ENCODE results near the gene TIMM8A.
A peak's percentile ranks its signal among the peaks of the same experiment; 100 is the strongest.

DNA sequence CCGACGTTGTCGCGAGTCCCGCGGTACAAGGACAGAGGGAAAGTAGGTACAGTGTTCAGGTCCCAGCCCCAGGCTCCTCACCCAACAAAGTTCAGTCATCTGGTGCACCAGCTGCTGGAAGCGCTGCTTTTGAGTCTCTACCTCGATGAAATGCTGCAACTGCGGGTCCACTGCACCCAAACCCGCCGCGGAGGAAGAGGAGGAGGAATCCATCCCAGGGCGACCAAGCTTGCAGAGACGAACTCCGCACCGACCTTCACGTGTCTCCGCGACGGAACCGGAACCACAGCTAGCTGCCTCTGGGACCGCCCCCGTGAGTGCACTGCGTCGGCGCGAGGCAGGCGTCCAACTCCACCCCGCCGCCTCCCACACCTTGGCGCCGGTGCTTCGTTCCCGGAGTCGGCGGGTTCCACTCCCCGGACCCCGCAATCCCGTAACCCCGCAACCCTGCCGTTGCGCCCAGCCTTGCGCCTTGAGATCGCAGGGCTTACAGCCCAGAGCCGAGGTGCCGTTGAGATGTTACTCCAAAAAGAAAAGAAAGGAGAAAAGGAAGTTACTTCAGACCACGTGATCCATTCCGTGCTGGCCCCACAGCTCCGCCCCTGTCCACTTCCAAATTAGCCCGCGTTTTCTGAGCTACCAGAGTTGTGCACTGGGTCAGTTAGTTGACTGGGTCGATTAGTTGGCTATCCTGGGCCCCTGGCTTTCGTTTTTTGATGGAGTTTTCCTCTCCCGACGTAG is at the start of gene TIMM8A:
- TF ChIP-seq EZH2 (conservative IDR thresholded peaks at IDR 0.05; ENCODE audit: low read depth, low read length) (no peak), ZFP36 (IDR thresholded peaks at IDR 0.05; ENCODE audit: borderline replicate concordance, low read depth, low read length, partially characterized antibody) (no peak), ZNF251 (CRISPR knock-in tag; IDR thresholded peaks at IDR 0.05) (no peak), POLR2A (IDR thresholded peaks at IDR 0.05; ENCODE audit: insufficient read depth in 1 of 2, low read depth in 2 of 2, low read length in 2 of 2) (peak; percentile 79 to 90), FOXO1 (CRISPR knock-in tag; IDR thresholded peaks at IDR 0.05) (no peak), KMT2A (CRISPR knock-in tag; IDR thresholded peaks at IDR 0.05) (peak; percentile 67; the same call in 1 of the 2 replicates), TGIF2 (CRISPR knock-in tag; IDR thresholded peaks at IDR 0.05) (no peak), CBFB (CRISPR knock-in tag; IDR thresholded peaks at IDR 0.05) (0 out of 2 replicates have a peak, but pooled peaks have one; percentile 38), MTERF4 (CRISPR knock-in tag; IDR thresholded peaks at IDR 0.05) (no peak), MAX (IDR thresholded peaks at IDR 0.05) (peak; percentile 86), SKIL (CRISPR knock-in tag; IDR thresholded peaks at IDR 0.05; ENCODE audit: borderline replicate concordance) (no peak)
- TF ChIP-seq, protein P1, sequence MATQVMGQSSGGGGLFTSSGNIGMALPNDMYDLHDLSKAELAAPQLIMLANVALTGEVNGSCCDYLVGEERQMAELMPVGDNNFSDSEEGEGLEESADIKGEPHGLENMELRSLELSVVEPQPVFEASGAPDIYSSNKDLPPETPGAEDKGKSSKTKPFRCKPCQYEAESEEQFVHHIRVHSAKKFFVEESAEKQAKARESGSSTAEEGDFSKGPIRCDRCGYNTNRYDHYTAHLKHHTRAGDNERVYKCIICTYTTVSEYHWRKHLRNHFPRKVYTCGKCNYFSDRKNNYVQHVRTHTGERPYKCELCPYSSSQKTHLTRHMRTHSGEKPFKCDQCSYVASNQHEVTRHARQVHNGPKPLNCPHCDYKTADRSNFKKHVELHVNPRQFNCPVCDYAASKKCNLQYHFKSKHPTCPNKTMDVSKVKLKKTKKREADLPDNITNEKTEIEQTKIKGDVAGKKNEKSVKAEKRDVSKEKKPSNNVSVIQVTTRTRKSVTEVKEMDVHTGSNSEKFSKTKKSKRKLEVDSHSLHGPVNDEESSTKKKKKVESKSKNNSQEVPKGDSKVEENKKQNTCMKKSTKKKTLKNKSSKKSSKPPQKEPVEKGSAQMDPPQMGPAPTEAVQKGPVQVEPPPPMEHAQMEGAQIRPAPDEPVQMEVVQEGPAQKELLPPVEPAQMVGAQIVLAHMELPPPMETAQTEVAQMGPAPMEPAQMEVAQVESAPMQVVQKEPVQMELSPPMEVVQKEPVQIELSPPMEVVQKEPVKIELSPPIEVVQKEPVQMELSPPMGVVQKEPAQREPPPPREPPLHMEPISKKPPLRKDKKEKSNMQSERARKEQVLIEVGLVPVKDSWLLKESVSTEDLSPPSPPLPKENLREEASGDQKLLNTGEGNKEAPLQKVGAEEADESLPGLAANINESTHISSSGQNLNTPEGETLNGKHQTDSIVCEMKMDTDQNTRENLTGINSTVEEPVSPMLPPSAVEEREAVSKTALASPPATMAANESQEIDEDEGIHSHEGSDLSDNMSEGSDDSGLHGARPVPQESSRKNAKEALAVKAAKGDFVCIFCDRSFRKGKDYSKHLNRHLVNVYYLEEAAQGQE (IDR thresholded peaks at IDR 0.05; ENCODE audit: borderline replicate concordance in 1 of 2, low read depth in 1 of 2, low read length in 2 of 2): no peak

Data from HepG2 (cell line).